ENCODE measurements around the gene SMIM43.
A peak's percentile ranks its signal among the peaks of the same experiment; 100 is the strongest.

The SMIM43 gene

DNA sequence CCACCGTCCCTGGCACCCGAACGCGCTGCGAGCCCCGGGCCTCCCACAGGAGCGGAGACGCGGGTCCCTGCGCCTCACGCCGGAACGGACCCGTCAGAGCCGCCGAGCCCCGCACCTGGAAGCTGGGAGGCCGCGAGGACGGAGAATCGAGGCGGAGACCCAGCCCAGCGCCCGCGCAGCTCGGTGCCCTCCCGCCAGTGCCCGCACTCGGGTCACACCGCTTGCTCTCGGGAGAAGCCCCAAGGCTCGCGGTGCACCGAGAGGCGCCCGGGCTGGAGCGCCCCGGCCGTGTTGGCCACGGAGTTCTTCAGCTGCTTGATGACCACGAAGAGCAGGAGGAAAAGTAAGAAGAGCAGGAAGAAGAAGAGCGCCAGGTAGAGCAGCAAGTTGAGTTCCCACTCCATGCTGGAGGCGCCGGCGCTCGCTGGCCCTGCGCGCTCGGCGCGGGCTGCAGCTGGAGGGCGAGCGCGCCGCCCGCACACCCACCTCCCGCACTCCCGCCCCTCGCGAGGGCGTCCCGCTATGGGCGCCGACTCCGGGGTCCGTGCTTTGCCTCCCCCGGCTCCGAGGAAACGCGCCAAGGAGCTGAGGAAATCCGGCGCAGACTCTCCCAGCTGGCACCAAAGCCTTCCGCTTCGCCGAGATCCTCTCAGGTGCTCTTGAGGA lies at the start of gene SMIM43:
TSS of gene SMIM43 (minus strand) at position 463 of the 666 bp plus-strand sequence. CDS start at position 404, 59 bp downstream.
- no peaks in the 10 kb centered on the region for H3K36me3 ChIP-seq (ENCODE audit: control insufficient read depth, insufficient read depth, low read length)
- H3K9me3 ChIP-seq (ENCODE audit: control insufficient read depth, low read length) = no peaks in the 10 kb centered on the region
- peaks cover 33% of the 10 kb centered on the region for H3K27me3 ChIP-seq (ENCODE audit: control insufficient read depth, insufficient read depth, low read length)
- no peaks in the 10 kb centered on the region for H3K4me1 ChIP-seq (ENCODE audit: control insufficient read depth, insufficient read depth, low read length)
- peak within 1 kb of the TSS; percentile 4 for H3K4me3 ChIP-seq (ENCODE audit: low read length)
- no peak within 1 kb of the TSS for H3K9ac ChIP-seq (ENCODE audit: low read length)

DNA sequence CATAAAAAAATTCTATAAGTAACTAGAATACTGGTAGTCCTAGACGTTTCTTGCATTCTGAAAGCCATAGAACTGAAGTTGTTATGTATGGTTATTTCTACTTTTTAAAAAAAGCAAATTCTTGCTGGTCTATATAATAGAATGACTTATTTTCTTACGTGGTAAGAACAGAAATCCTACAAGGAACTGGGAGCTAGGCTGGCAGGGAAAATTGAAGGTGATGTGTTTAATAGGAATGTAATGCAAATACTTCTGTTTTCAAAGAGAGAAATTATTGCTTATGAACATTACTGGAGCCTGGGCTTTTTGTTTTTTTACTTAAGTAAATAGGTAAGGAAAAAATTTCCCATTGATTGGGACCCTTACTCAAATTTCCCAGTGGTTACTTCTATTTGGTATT lies 49.8 kb upstream of the SMIM43 start:
- H3K4me1 ChIP-seq (ENCODE audit: control insufficient read depth, insufficient read depth, low read length) = no peaks in the 10 kb centered on the region
- H3K9me3 ChIP-seq (ENCODE audit: control insufficient read depth, low read length) = no peaks in the 10 kb centered on the region
- no peak overlapping the region for H3K4me3 ChIP-seq (ENCODE audit: low read length)
- no peaks in the 10 kb centered on the region for H3K36me3 ChIP-seq (ENCODE audit: control insufficient read depth, insufficient read depth, low read length)
- no peaks in the 10 kb centered on the region for H3K27me3 ChIP-seq (ENCODE audit: control insufficient read depth, insufficient read depth, low read length)
- no peak overlapping the region for H3K9ac ChIP-seq (ENCODE audit: low read length)

DNA sequence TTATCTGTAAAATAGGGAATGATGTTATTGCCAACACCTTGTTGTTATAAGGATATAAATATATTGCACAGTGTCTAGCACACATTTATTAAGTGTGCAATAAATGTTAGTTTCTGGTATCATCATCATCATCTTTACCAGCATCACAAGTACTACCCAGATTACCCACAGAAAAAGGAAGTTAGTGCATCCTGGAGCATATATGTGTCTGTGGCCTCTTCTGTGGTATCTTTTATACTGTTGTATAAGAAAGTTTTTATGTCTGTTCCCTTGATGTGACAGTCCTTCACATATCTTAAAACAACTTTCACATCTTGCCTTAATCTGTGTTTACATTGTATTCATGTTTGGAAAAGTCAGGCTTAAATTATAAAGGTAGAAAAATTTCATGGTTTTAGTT lies 46.2 kb upstream of the SMIM43 start:
- Histone ChIP-seq H3K9ac (ENCODE audit: low read length) (no peak overlapping the region), H3K27me3 (ENCODE audit: control insufficient read depth, insufficient read depth, low read length) (no peaks in the 10 kb centered on the region), H3K4me1 (ENCODE audit: control insufficient read depth, insufficient read depth, low read length) (no peaks in the 10 kb centered on the region), H3K9me3 (ENCODE audit: control insufficient read depth, low read length) (no peaks in the 10 kb centered on the region), H3K36me3 (ENCODE audit: control insufficient read depth, insufficient read depth, low read length) (no peaks in the 10 kb centered on the region), H3K4me3 (ENCODE audit: low read length) (no peak overlapping the region)

DNA sequence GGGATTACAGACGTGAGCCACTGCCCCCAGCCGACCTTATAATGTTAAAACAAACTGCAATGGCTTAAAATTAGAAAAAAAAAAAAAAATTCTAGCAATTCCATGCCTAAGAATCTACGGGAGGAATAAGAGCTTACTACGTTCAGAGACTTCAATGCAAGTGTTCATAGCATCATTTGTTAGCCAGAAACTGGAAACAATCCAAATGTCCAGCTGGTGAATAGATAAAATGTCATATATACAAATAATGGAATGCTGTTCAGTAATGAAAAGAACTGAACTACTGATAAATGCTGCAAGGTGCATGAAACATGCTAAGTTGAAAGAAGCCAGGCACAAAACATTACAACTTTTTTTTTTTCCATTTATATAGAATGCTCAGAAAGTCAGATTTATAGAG lies 41.4 kb upstream of the SMIM43 start:
- Histone ChIP-seq H3K4me1 (ENCODE audit: control insufficient read depth, insufficient read depth, low read length) (no peaks in the 10 kb centered on the region), H3K36me3 (ENCODE audit: control insufficient read depth, insufficient read depth, low read length) (no peaks in the 10 kb centered on the region), H3K4me3 (ENCODE audit: low read length) (no peak overlapping the region), H3K9ac (ENCODE audit: low read length) (no peak overlapping the region), H3K9me3 (ENCODE audit: control insufficient read depth, low read length) (no peaks in the 10 kb centered on the region), H3K27me3 (ENCODE audit: control insufficient read depth, insufficient read depth, low read length) (no peaks in the 10 kb centered on the region)

DNA sequence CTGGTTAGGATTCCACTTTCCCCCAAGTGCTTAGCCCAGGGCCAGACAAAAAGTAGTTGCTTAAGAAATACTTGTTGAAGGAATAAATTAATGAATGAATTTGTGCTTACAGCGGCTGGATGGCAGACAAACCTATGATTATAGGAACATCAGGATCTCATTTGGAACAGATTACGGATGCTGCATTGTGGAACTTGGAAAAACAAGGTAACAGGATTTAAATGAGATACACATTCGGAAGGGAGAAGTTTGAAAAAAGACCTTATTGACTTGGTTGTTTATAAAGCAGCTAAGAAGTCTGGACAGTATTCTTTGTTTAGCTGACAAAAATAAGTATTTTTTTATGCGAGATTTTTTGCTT lies 36.7 kb upstream of the SMIM43 start:
- Histone ChIP-seq H3K27me3 (ENCODE audit: control insufficient read depth, insufficient read depth, low read length) (no peaks in the 10 kb centered on the region), H3K9ac (ENCODE audit: low read length) (peak overlapping the region; percentile 91)

DNA sequence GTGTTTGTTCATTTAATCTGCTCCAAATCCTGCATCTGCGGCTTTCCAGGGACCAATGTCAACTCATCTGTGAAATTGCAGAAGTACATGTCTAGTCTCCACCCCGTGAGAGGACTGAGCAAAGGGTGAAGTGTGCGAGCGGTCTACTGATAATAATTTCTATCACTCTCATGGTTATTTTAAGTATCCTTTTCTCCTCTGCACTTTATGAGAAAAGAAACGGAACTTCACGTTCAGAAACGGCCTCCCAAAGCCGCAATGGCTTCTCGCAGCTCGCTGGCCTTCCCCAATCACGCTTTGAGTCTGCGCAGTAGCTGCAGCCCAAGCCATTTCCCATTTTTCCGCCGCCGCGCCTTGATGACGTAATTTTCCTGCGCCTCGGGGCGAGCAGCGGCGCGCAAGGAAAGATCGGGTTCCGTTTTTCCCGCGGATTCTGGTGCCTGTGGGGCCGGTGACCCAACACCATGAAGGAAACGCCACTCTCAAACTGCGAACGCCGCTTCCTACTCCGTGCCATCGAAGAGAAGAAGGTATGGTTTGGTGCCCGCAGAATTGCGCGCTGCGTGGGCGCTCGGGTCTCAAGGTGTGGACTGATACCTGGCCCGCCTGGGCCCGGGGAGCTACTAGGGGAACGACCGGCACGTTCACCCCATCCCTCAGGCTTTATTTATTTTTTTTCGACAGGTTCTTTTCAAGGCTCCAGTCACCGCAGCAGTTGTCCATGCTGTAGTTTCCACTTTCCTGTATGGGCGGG lies 36.2 kb upstream of the SMIM43 start, which contains the start of gene EXOSC9:
TSS of gene EXOSC9 (plus strand) at position 363 of the 754 bp plus-strand sequence. CDS start at position 465, 102 bp downstream.
- Histone ChIP-seq H3K4me3 (ENCODE audit: low read length) (peak within 1 kb of the TSS; percentile 88), H3K36me3 (ENCODE audit: control insufficient read depth, insufficient read depth, low read length) (no peaks in the 10 kb centered on the region), H3K4me1 (ENCODE audit: control insufficient read depth, insufficient read depth, low read length) (peaks cover 5% of the 10 kb centered on the region), H3K9ac (ENCODE audit: low read length) (peak within 1 kb of the TSS; percentile 91), H3K9me3 (ENCODE audit: control insufficient read depth, low read length) (no peaks in the 10 kb centered on the region), H3K27me3 (ENCODE audit: control insufficient read depth, insufficient read depth, low read length) (no peaks in the 10 kb centered on the region)

More for the DNA sequence above, 36.7 kb upstream of the SMIM43 start:
- Histone ChIP-seq H3K9me3 (ENCODE audit: control insufficient read depth, low read length) (no peaks in the 10 kb centered on the region), H3K36me3 (ENCODE audit: control insufficient read depth, insufficient read depth, low read length) (no peaks in the 10 kb centered on the region), H3K4me1 (ENCODE audit: control insufficient read depth, insufficient read depth, low read length) (peaks cover 5% of the 10 kb centered on the region), H3K4me3 (ENCODE audit: low read length) (peak overlapping the region; percentile 88)

DNA sequence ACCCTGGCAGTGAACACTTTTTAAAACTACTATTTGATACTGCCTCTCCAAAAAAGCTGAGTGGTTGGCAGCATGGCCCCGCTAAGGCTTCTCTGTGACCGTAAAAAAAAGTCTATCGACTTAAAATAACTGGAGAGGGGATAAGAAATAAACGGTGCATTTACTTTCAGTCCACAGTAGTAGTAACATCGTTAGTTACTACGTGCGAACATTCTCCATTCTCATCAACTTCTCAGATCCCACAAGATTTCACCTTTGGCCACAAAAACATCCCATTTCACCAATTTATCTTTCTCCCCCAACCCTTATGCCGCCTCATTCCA lies 35.6 kb upstream of the SMIM43 start:
- Histone ChIP-seq H3K9ac (ENCODE audit: low read length) (peak overlapping the region; percentile 91), H3K27me3 (ENCODE audit: control insufficient read depth, insufficient read depth, low read length) (no peaks in the 10 kb centered on the region), H3K9me3 (ENCODE audit: control insufficient read depth, low read length) (no peaks in the 10 kb centered on the region), H3K4me1 (ENCODE audit: control insufficient read depth, insufficient read depth, low read length) (peaks cover 5% of the 10 kb centered on the region), H3K36me3 (ENCODE audit: control insufficient read depth, insufficient read depth, low read length) (no peaks in the 10 kb centered on the region), H3K4me3 (ENCODE audit: low read length) (peak overlapping the region; percentile 88)

DNA sequence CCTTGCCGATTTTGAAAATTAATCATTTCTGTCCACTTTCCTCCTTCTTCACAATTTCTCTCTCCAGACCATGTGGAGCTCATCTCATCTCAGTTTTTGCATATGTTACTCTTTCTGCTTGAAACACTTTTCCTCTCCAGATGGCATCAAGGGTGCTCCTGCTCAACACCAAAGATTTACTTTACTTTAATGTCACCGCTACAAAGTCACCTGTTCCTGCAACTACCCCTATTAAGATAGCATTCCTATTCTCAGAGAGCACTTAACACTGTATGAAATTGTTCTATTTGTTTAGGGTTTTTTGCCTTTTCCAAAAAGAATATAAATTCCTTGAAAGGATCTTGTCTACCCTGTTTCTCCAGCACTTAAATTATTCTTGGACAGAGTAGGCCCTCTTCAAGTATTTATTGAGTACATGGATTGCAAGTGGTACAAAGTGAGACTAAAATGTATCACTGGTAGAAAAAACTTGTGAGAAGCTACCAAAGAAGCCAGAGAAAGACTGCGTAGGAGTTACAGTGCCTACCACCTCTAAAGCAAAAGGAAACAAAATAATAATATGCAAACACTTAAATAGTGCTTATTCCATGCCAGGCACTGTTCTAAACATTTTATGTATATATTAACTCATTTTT lies 35.0 kb upstream of the SMIM43 start:
- Histone ChIP-seq H3K36me3 (ENCODE audit: control insufficient read depth, insufficient read depth, low read length) (no peaks in the 10 kb centered on the region), H3K4me1 (ENCODE audit: control insufficient read depth, insufficient read depth, low read length) (peaks cover 5% of the 10 kb centered on the region), H3K4me3 (ENCODE audit: low read length) (no peak overlapping the region), H3K9ac (ENCODE audit: low read length) (no peak overlapping the region), H3K27me3 (ENCODE audit: control insufficient read depth, insufficient read depth, low read length) (no peaks in the 10 kb centered on the region), H3K9me3 (ENCODE audit: control insufficient read depth, low read length) (no peaks in the 10 kb centered on the region)

DNA sequence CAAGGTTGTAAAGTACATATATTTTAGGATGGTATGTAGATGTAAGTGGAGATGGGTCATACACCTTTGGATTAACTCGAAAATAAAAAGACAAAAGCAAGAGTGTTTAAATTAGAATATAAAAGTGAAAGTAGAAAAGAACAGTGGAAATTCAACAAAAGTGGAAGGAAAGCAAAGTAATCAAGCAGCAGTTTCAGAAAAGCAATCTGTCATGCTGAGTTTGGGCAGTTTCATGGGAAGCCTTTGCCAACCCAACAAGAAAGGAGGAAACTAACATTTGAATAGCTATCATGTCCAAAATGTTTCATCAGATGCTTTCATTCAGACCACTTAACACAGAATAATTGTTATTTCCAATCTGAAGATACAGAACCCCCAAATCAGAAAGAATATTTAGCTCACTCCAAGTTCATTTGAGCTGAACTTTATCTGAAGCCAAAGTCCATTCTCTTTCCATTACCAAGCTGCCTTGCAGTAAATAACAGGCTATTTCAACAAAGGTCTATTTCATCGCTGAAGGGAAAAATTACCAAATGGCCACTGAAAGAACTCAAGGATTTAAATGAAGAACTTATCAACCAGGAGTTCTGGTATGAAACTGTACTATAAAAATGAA lies 34.4 kb upstream of the SMIM43 start:
- no peak overlapping the region for H3K9ac ChIP-seq (ENCODE audit: low read length)
- no peak overlapping the region for H3K4me3 ChIP-seq (ENCODE audit: low read length)
- H3K9me3 ChIP-seq (ENCODE audit: control insufficient read depth, low read length) = no peaks in the 10 kb centered on the region
- H3K36me3 ChIP-seq (ENCODE audit: control insufficient read depth, insufficient read depth, low read length) = no peaks in the 10 kb centered on the region
- H3K4me1 ChIP-seq (ENCODE audit: control insufficient read depth, insufficient read depth, low read length) = peaks cover 5% of the 10 kb centered on the region
- no peaks in the 10 kb centered on the region for H3K27me3 ChIP-seq (ENCODE audit: control insufficient read depth, insufficient read depth, low read length)

DNA sequence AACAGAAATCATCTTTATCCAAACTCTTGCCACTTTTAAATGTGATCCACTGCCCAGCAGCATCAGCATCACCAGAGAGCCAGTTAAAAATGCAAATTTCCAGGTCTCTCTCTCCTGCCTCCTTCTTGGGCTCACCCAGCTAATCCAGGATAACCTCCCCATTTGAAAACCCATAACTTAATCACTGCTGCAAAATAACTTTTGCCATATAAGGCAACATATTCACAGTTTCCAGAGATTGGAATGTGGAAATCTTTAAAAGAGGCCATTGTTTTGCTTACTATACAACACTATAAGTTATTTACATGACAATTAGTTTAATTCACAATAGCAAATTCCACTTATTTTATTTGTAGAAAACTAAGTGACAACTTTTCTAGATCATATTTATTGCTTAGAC lies 31.3 kb upstream of the SMIM43 start:
- H3K4me1 ChIP-seq (ENCODE audit: control insufficient read depth, insufficient read depth, low read length) = peaks cover 5% of the 10 kb centered on the region
- H3K36me3 ChIP-seq (ENCODE audit: control insufficient read depth, insufficient read depth, low read length) = no peaks in the 10 kb centered on the region
- no peaks in the 10 kb centered on the region for H3K9me3 ChIP-seq (ENCODE audit: control insufficient read depth, low read length)
- H3K4me3 ChIP-seq (ENCODE audit: low read length) = no peak overlapping the region
- H3K27me3 ChIP-seq (ENCODE audit: control insufficient read depth, insufficient read depth, low read length) = no peaks in the 10 kb centered on the region
- no peak overlapping the region for H3K9ac ChIP-seq (ENCODE audit: low read length)

DNA sequence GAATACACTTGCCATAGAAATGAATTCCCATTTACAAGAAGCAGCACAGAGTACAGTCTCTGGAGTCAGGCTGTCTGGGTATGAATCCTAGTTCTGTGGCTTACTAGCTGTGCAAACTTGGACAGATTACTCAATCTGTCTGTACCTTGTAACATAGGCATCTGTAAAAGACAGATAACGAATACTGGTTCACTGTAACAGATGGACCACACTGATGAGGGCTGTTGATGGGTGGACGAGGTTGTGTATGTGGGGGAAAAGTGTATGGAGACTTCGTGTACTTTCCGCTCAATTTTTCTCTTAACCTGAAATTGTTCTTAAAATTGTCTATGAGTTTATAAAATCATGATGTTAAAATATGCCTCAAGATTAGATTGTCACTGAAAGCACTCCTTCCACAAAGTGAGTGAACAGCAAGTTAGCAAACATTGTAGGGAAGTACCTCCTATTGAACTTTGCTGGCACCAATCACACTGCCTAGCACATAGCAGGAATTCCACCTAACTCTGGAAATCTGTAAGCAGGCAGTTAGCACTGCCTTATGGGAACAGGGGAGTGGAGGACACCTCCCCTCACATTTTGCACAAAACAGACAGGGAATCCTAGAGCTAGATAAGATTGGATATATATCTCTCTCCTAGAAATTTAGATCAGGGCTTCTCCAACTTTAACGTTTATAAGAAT lies 29.7 kb upstream of the SMIM43 start:
- Histone ChIP-seq H3K9me3 (ENCODE audit: control insufficient read depth, low read length) (no peaks in the 10 kb centered on the region), H3K9ac (ENCODE audit: low read length) (no peak overlapping the region)

More for the DNA sequence above, 29.7 kb upstream of the SMIM43 start:
- H3K27me3 ChIP-seq (ENCODE audit: control insufficient read depth, insufficient read depth, low read length) = no peaks in the 10 kb centered on the region
- H3K36me3 ChIP-seq (ENCODE audit: control insufficient read depth, insufficient read depth, low read length) = no peaks in the 10 kb centered on the region
- H3K4me1 ChIP-seq (ENCODE audit: control insufficient read depth, insufficient read depth, low read length) = no peaks in the 10 kb centered on the region
- no peak overlapping the region for H3K4me3 ChIP-seq (ENCODE audit: low read length)
